LNCAP (cell line): ENCODE measurements around the gene STAG1.

Experiments used
- CTCF ChIP-seq: fragments of 450-650 bp; IDR thresholded peaks from 2 replicates; pipeline ENCODE4 v1.5.1; 2017; ENCODE audit warnings: mild to moderate bottlenecking

The STAG1 gene

DNA sequence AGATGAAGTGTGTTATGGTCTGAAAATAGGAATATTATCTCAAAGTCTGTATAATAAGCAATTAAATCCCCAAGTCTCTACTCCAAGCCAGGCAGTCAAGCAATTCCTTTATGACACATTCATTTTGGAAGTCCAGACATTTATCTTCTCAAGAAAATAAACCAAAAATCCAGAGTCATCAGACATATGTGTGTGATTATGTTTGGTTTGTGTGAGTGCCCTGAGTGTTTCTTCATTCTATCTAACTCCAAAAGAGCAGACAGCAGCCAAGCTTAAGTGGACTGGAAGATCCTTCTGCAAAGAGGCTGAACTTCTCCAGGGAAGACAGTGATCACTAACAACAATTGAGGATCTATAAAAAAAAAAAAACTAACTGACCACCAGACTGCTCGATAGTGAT is 239.8 kb downstream of the STAG1 start:
- no peak for TF ChIP-seq CTCF

DNA sequence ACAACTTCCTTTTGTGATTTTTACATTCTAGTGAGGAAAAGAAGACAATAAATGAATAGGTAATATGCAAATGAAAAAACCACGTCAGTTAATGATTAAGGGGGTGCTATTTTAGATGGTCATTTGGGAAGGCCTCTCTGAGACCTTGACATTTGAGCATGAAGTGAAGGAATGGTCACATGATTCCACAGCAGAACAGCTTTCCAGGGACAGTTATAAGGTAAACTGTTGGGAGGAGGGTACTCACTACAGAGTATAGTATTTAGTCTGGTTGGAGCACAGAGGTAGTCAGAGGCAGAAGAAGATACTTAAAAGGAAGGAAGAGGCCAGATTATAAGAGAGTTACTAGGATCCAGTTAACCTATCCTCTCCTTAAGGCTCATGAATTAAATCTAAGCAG is 246.5 kb downstream of the STAG1 start:
- no peak for TF ChIP-seq CTCF

DNA sequence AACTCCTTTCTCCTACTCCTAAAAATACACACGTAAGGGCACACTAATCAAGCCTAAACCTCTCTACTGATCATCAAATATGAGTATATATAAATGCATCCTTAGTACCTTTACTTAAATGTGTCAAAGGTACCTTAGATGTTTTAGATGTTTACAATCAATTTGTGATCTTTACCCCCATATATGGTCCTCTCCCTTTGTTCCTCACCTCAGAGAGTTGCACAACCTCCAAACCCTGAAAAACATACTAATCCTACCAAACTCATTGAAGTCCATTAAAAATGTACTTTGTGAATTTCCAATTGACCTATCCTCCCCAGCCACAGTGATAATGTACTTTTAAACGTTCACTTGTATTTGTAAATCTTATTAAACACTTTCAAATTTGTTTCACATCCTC is 249.1 kb downstream of the STAG1 start:
- no peak for TF ChIP-seq CTCF

DNA sequence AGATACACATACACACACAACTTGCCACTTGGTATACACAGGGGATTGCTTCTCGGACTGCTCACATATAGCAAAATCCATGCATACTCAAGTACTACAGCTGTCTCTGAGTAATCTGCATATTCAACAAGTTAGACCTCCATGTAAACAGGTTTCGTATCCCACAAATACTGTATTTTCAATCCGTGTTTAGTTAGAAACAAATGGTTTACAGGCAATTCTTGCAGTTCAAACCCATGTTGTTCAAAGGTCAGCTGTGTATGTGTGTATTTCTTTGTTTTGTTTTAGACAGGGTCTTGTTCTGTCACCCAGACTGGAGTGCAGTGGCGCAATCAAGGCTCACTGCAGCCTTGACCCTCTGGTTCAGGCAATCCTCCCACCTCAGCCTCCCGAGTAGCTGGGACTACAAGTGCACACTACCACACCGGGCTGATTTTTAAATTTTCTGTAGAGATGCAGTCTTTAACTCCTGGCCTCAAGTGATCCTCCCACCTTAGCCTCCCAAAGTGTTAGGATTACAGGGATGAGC is 253.2 kb downstream of the STAG1 start:
- no peak for TF ChIP-seq CTCF

DNA sequence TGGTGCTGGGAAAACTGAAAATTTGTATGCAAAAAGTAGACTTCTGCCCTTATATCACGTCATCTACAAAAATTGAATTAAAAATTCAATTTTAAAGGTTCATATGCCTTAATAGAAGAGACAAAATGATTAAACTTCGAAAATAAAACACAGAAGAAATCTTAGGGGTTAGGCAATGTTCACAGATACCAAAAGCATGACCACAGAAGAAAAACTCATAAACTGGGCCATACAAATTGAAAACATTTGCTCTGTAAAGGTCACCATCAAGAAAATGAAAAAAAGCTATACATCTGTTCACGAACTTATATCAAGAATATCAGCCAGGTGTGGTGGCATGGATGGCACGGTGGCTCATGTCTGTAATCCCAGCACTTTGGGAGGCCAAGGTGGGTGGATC is 257.0 kb downstream of the STAG1 start:
- TF ChIP-seq CTCF: no peak

DNA sequence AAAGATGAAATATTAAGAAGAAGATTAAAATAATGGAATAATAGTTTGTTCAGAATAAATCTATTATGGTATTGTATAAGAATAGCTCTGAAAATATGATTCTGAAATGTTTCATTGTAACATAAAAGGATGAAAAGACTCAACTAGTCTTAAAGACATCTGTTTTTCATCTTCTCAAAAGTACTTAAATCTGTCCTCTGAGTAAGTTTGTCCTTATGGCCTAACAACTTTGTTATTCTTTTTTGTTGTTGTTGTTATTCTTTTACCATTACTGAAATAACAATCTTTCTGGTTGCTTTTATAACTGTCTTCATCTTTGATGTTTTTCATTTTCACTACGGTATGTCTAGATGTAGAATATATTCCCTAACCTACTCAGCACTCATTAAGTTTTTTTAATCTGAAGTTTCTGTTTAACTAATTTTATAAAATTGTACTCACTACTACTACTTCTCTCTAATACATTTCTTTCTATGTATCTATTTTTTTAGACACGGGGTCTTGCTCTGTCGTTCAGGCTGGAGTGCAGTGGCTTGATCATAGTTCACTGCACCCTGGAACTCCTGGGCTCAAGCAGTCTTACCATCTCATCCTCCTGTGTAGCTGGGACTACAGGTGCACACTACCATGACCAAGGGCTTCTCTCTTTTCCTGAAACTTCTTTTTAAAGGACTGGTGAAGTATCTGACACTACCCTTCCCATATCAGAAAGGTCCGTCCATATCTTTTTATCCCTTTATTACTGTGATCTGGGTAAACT is 261.4 kb downstream of the STAG1 start:
- TF ChIP-seq CTCF: no peak

DNA sequence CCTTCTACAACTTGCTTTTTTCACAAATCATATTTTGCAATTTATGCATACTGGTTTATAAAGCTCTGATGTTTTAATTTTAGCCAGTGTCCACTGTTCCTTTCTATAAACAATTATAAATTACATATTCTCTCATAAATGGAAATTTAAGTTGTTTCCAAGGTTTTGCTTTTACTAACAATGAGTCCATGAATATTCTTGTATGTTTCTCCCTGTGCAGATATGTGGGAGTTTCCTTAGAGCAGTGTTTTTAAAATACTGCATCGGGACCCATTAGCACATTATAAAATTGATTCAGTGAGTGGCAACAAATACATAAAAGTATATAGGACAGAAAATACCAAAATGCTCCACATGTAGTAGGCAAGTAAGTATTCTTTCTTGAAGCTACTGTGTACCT is 266.4 kb downstream of the STAG1 start:
- TF ChIP-seq CTCF: no peak

GRCh38 chr3:136476280-136476679 is 275.9 kb downstream of the STAG1 start:
- TF ChIP-seq CTCF: no peak
